ENCODE measurements around the gene SEPTIN11. TPM values are rescaled to one million over a fixed set of nuclear protein-coding genes. Genes with fewer than 3 reads are reported as not detected.

SEPTIN11 gene
- total RNA-seq, 1 experiment from 2014 or later: 125 TPM

DNA sequence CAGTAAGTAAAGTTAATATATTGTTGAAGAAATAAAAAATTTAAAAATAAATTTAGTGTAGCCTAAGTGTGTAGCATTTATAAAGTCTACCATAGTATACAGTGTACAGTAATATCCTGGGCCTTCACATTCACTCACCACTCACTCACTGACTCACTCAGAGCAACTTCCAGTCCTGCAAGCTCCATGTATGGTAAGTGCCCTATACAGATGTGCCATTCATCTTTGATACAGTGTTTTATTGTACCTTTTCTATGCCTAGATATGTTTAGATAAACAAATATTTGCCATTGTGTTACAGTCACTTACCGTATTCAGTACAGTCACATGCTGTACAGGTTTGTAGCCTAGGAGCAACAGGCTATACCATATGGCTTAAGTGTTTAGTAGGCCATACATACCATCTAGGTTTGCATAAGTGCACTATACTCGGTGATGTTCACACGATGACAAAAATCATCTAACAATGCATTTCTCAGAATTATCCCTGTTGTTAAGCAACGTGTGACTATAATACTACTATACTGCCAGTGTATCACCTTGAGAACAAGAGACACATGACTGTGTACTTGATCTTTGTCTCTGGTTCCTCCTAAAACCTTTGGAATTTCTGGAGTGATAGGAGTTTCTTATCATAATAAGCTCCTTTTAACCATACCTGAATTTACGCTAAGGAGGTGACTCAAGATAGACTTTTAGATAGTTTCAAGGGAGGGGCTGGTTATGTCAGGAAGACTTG, 25.8 kb upstream of the SEPTIN11 start:
- Mint-ChIP-seq H3K9me3 (peaks cover 10% of the 10 kb centered on the region), H3K4me3 (no peak overlapping the region), H3K36me3 (peaks cover 6% of the 10 kb centered on the region), H3K4me1 (peaks cover 6% of the 10 kb centered on the region), H3K27me3 (ENCODE audit: low read depth) (peaks cover 18% of the 10 kb centered on the region), H3K27ac (no peak overlapping the region)
- no peak for TF ChIP-seq ZNF423 (CRISPR knock-in tag; IDR thresholded peaks at IDR 0.05)
- POLR2A ChIA-PET: no interaction called here
- ATAC-seq: no peak
- no peak for DNase-seq (ENCODE audit: low spot score)
- CTCF ChIA-PET: interaction anchor here (0.6 kb wide), 1 partner anchor 42 kb away, joined by 3 read pairs; no protein-coding TSS in a partner anchor

DNA sequence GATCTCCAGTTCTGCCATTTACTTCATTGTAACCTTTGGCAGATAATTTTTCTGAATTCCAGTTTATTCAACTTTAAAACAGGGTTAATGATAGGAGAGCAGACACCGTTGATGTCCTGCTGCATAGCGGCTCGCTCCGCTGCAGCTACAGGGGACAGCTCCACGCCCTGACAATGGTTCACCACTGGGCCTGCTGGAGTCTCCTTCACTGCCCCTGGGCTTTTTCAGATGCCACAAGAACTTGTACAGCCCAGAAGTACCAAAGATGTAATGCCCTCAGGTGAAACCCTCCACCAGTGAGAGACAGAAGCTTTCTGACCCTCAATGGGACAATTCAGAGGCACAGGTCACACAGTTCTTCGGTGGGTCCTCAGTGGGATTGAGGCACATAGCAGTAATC, 22.7 kb upstream of the SEPTIN11 start:
- peaks cover 9% of the 10 kb centered on the region for H3K4me1 Mint-ChIP-seq
- ChIA-PET CTCF (no interaction called here), POLR2A (no interaction called here)
- no peak overlapping the region for H3K27ac Mint-ChIP-seq
- no peaks in the 10 kb centered on the region for H3K9me3 Mint-ChIP-seq
- TF ChIP-seq ZNF532 (CRISPR knock-in tag; IDR thresholded peaks at IDR 0.05; ENCODE audit: borderline replicate concordance) (no peak), ATF2 (CRISPR knock-in tag; IDR thresholded peaks at IDR 0.05; ENCODE audit: borderline replicate concordance, low read depth) (no peak), ETV6 (CRISPR knock-in tag; IDR thresholded peaks at IDR 0.05) (no peak), CBFB (CRISPR knock-in tag; IDR thresholded peaks at IDR 0.05; ENCODE audit: low read depth) (no peak)
- ATAC-seq (no peak), DNase-seq (ENCODE audit: low spot score) (no peak)
- H3K36me3 Mint-ChIP-seq: no peaks in the 10 kb centered on the region
- H3K27me3 Mint-ChIP-seq (ENCODE audit: low read depth): no peaks in the 10 kb centered on the region
- H3K4me3 Mint-ChIP-seq: no peak overlapping the region

DNA sequence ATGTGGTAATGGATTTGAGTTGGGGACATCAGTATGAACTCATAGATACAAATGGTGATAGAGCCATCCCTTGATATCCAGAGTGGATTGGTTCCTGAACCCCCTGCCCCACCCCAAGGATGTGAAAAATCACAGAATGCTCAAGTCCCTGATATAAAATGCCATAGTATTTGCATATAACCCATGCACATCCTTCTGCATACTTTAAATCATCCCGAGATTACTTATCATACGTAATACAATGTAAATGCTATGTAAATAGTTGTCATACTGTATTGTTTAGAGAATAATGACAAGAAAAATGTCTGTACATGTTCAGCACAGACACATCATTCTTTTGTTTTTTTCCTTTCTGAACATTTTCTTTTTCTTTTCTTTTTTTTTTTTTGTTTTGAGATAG, 18.9 kb upstream of the SEPTIN11 start:
- ChIA-PET POLR2A (interaction anchor here (0.7 kb wide), 1 partner anchor 225 kb away, joined by 4 read pairs; no protein-coding TSS in a partner anchor), CTCF (no interaction called here)
- Mint-ChIP-seq H3K27me3 (ENCODE audit: low read depth) (no peaks in the 10 kb centered on the region), H3K4me1 (peaks cover 3% of the 10 kb centered on the region; the same call in 1 of the 2 replicates), H3K27ac (no peak overlapping the region), H3K4me3 (no peak overlapping the region), H3K9me3 (no peaks in the 10 kb centered on the region), H3K36me3 (no peaks in the 10 kb centered on the region)
- TF ChIP-seq ATF3 (CRISPR knock-in tag; conservative IDR thresholded peaks at IDR 0.05) (no peak), ZMAT4 (CRISPR knock-in tag; IDR thresholded peaks at IDR 0.05) (no peak), SOX15 (CRISPR knock-in tag; IDR thresholded peaks at IDR 0.05) (no peak), ZNF219 (CRISPR knock-in tag; IDR thresholded peaks at IDR 0.05; ENCODE audit: borderline replicate concordance) (no peak)
- TF ChIP-seq, protein P1, sequence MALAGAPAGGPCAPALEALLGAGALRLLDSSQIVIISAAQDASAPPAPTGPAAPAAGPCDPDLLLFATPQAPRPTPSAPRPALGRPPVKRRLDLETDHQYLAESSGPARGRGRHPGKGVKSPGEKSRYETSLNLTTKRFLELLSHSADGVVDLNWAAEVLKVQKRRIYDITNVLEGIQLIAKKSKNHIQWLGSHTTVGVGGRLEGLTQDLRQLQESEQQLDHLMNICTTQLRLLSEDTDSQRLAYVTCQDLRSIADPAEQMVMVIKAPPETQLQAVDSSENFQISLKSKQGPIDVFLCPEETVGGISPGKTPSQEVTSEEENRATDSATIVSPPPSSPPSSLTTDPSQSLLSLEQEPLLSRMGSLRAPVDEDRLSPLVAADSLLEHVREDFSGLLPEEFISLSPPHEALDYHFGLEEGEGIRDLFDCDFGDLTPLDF (CRISPR knock-in tag; IDR thresholded peaks at IDR 0.05): no peak
- TF ChIP-seq, protein P2, sequence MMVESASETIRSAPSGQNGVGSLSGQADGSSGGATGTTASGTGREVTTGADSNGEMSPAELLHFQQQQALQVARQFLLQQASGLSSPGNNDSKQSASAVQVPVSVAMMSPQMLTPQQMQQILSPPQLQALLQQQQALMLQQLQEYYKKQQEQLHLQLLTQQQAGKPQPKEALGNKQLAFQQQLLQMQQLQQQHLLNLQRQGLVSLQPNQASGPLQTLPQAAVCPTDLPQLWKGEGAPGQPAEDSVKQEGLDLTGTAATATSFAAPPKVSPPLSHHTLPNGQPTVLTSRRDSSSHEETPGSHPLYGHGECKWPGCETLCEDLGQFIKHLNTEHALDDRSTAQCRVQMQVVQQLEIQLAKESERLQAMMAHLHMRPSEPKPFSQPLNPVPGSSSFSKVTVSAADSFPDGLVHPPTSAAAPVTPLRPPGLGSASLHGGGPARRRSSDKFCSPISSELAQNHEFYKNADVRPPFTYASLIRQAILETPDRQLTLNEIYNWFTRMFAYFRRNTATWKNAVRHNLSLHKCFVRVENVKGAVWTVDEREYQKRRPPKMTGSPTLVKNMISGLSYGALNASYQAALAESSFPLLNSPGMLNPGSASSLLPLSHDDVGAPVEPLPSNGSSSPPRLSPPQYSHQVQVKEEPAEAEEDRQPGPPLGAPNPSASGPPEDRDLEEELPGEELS (CRISPR knock-in tag; IDR thresholded peaks at IDR 0.05): no peak
- ATAC-seq: no peak
- no peak for DNase-seq (ENCODE audit: low spot score)
